ENCODE measurements around the gene EXOSC6.
"Not testable (repeated sequence)": the region's sequence is repeated elsewhere in the genome, so short reads cannot be mapped to it uniquely, and the experiment has no call there.

EXOSC6 gene

DNA sequence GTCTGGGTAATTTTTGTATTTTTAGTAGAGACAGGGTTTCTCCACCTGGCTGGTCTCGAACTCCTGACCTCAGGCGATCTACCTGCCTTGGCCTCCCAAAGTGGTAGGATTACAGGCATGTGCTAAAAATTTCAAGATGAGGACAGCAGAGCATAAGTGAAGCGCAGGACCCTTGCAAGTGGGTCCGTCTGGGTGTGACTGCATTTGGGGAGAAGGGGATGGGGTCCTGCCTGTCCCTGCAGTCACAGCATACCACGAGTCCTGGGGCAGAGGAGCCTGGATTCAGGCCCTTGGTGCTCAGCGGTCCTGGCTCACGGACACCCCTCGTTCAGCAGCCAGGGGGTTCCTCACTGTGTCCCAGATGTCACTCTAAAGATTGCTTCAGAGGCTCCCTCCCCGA is 53.5 kb downstream of the EXOSC6 start:
- DNase-seq = not testable (repeated sequence)

DNA sequence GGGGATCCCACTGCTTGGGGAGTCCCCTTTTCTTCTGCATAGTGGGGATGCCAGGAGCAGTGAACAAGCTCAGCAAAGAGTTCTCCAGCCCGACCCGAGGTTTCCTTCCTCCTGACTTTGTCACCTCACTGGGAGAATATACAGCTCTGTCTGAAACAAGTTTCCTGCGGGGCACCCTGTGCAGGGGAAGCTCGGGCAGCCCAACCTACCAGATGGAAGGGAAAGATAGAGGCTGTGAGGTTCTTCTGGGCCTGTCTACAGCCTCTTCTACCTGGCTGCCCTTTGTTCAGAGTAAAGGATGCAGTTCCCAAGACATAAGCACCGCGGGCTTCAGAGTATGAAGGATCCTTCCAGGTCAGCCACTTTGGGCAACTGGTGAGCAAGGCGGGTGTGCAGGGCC is 54.1 kb downstream of the EXOSC6 start:
- not testable (repeated sequence) for DNase-seq
